Fibroblast of skin of right biceps (primary cell): ENCODE results near the gene SERPINC1.
"Not testable (repeated sequence)": the region's sequence is repeated elsewhere in the genome, so short reads cannot be mapped to it uniquely, and the experiment has no call there.

Experiments used
- DNase-seq: peaks from one replicate; pipeline ENCODE4 v3.0.0-alpha.2; 2013

Gene SERPINC1

GRCh38 chr1:173862769-173863223, 54.3 kb downstream of the SERPINC1 start:
- DNase-seq, result peak; percentile 23

GRCh38 chr1:173862146-173862768, 54.9 kb downstream of the SERPINC1 start:
- peak; percentile 36 for DNase-seq

GRCh38 chr1:173861731-173862145, 55.4 kb downstream of the SERPINC1 start:
- DNase-seq, result peak; percentile 31

GRCh38 chr1:173860065-173860464, 57.1 kb downstream of the SERPINC1 start:
- no peak for DNase-seq

GRCh38 chr1:173859547-173859946, 57.6 kb downstream of the SERPINC1 start:
- DNase-seq, result not testable (repeated sequence)

- DNase-seq, result no peak
Observed at GRCh38 chr1:173857363-173857917, 59.7 kb downstream of the SERPINC1 start.

GRCh38 chr1:173856903-173857302, 60.2 kb downstream of the SERPINC1 start:
- DNase-seq, result no peak

- no peak for DNase-seq
Observed at GRCh38 chr1:173856014-173856413, 61.1 kb downstream of the SERPINC1 start.
